Peyer's patch (tissue), 4 donors: ENCODE data around the gene CCAR1.

Experiments
- CTCF ChIP-seq, 6 experiments: fragments of 450-650 bp in 4 of 6; fragments of 200-600 bp in 2 of 6; sonication (generic) in 1 of 6; IDR thresholded peaks; one replicate each; pipeline ENCODE4 v1.5.1; 2017 to 2019; ENCODE audit warnings: antibody characterized with exemption in 6 of 6, mild to moderate bottlenecking in 3 of 6, moderate library complexity in 1 of 6
- POLR2A ChIP-seq, 2 donors: fragments of 450-650 bp; IDR thresholded peaks; one replicate each; pipeline ENCODE4 v1.5.1; 2017; ENCODE audit warnings: antibody characterized with exemption in 2 of 2, mild to moderate bottlenecking in 2 of 2, moderate library complexity in 2 of 2

- TF ChIP-seq CTCF (IDR thresholded peaks at IDR 0.05) (no peak), POLR2A (IDR thresholded peaks at IDR 0.05) (no peak)
Observed at GRCh38 chr10:68795886-68796532, 75.0 kb downstream of the CCAR1 start.
